ENCODE data around the gene TTLL3. TPM values are rescaled to one million over a fixed set of nuclear protein-coding genes. Genes with fewer than 3 reads are reported as not detected.
A peak's percentile ranks its signal among the peaks of the same experiment; 100 is the strongest.

The TTLL3 gene
- total and polyA plus RNA-seq, 12 donors: 6.7 to 35.0 (median 13.7) TPM

- ATAC-seq: no peak
- intact Hi-C loops (cut with DNase I): no loop called here
- DNase-seq: no peak
- WGBS, 2 donors: 94 to 97% methylated on average over 2 of the region's 2 CpGs
- H3K4me3 ChIP-seq: no peak overlapping the region
- peak overlapping the region in 2 of 10 donors; percentile 96 to 98 for H3K27ac ChIP-seq
- no peak for TF ChIP-seq CTCF (IDR thresholded peaks at IDR 0.05)
- H3K9me3 ChIP-seq: no peaks in the 10 kb centered on the region
- H3K36me3 ChIP-seq: peaks cover 0 to 71% (median 32%) of the 10 kb centered on the region in 9 donors
- H3K27me3 ChIP-seq: no peaks in the 10 kb centered on the region
- H3K4me1 ChIP-seq: peaks cover 7 to 28% (median 18%) of the 10 kb centered on the region in 9 donors
These were observed 2.1 kb upstream of the TTLL3 start for GRCh38 chr3:9807981-9808344.

GRCh38 chr3:9808345-9809037 is 1.6 kb upstream of the TTLL3 start:
- peak in 2 of 8 donors; percentile 15 to 25 for ATAC-seq

DNA sequence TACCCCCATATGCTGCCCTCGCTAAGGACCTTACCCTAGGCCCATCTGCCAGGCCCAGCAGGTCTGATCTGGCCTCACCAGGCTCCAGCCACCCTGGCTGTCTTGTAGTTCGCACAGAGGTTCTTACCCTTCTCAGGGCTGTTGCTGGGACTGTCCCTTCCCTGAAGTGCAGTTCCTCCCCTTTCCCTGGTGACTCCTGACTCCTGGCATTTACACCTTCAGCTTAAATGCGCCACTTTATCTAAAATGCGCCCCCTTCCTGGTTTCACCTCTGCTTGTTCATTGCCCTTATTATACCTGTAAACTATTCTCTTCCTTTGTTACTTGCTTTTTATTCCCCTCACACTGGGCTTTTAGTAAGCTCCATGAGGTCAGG is 835 bp upstream of the TTLL3 start:
- H3K9me3 ChIP-seq: no peaks in the 10 kb centered on the region
- 87 to 96% methylated on average over 4 of the region's 4 CpGs for WGBS, 2 donors
- H3K4me1 ChIP-seq: peaks cover 4 to 21% (median 18%) of the 10 kb centered on the region in 9 donors
- peaks cover 0 to 71% (median 23%) of the 10 kb centered on the region in 9 donors for H3K36me3 ChIP-seq
- peak overlapping the region in 9 of 10 donors; percentile 92 to 99 (median 96) for H3K27ac ChIP-seq
- H3K27me3 ChIP-seq: no peaks in the 10 kb centered on the region
- ATAC-seq (peak in 1 of 8 donors; percentile 4), DNase-seq (no peak)
- peak overlapping the region in 9 of 10 donors; percentile 64 to 92 (median 78) for H3K4me3 ChIP-seq
- no peak for TF ChIP-seq CTCF (IDR thresholded peaks at IDR 0.05)
- intact Hi-C loops (cut with DNase I): no loop called here

More at GRCh38 chr3:9808345-9809037, 1.6 kb upstream of the TTLL3 start:
- TF ChIP-seq CTCF (IDR thresholded peaks at IDR 0.05): peak in 1 of 9 donors; percentile 13
- Histone ChIP-seq H3K27ac (peak overlapping the region in 8 of 10 donors; percentile 92 to 99 (median 96)), H3K27me3 (no peaks in the 10 kb centered on the region), H3K4me3 (no peak overlapping the region), H3K9me3 (no peaks in the 10 kb centered on the region), H3K4me1 (peaks cover 6 to 24% (median 18%) of the 10 kb centered on the region in 9 donors), H3K36me3 (peaks cover 0 to 71% (median 30%) of the 10 kb centered on the region in 9 donors)
- DNase-seq: no peak
- WGBS, 2 donors: 63 to 80% methylated on average over 7 of the region's 7 CpGs
- intact Hi-C loops (cut with DNase I): no loop called here

DNA sequence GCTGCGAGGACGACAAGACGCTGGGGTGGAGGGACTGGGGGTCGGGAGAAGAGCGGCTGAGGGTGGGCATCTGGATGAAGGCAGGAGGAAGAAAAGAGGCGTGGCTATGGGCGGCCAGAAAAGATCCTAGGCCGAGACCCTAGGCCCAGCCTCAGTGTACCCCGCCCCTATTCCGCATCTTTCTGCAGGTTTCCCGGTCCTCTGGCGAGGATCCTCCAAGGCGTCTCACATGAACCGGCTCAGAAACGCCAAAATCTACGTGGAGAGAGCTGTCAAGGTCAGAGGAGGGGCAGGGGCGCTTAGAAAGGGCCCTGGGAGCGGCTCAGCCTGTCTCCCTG is 340 bp downstream of the TTLL3 start:
- ATAC-seq: peak in 6 of 8 donors; percentile 8 to 28 (median 18)
- WGBS, 2 donors: 7 to 8% methylated on average over 18 of the region's 18 CpGs
- DNase-seq: peak in 1 of 2 donors; percentile 18
- TF ChIP-seq CTCF (IDR thresholded peaks at IDR 0.05): no peak
- Histone ChIP-seq H3K9me3 (no peaks in the 10 kb centered on the region), H3K27me3 (no peaks in the 10 kb centered on the region), H3K4me3 (peak overlapping the region; percentile 64 to 92 (median 78)), H3K36me3 (peaks cover 0 to 69% (median 12%) of the 10 kb centered on the region in 9 donors), H3K4me1 (peaks cover 4 to 21% (median 18%) of the 10 kb centered on the region in 9 donors), H3K27ac (peak overlapping the region; percentile 88 to 99 (median 96))
- intact Hi-C loops (cut with DNase I): no loop called here

Data from heart right ventricle (tissue), 16 donors.